GM23338 (cell line): Measurements from ENCODE around the gene HTR1D.

Source experiments
- CREB1 ChIP-seq: fragments of 250-450 bp; sonication (Bioruptor Pico); IDR thresholded peaks from 2 replicates; pipeline ENCODE4 v1.5.0; 2020; ENCODE audit warnings: low read depth, mild to moderate bottlenecking, moderate library complexity
- CTCF ChIP-seq, 2 experiments: fragments of 200-600 bp in 1 of 2; sonication (generic) in 1 of 2; conservative IDR thresholded peaks; 2 replicates each; pipeline versions ENCODE4 v1.5.1 to v1.6.1; 2016 to 2017; ENCODE audit warnings: antibody characterized with exemption in 2 of 2, low read depth in 2 of 2, mild to moderate bottlenecking in 2 of 2, moderate library complexity in 1 of 2
- ETS1 ChIP-seq: IDR thresholded peaks from 2 replicates; pipeline ENCODE4 v1.6.1; 2016; ENCODE audit warnings: antibody characterized with exemption
- EZH2 ChIP-seq: fragments of 200-600 bp; sonication (generic); IDR thresholded peaks from one replicate; pipeline ENCODE4 v1.8.0; 2017; ENCODE audit warnings: antibody characterized with exemption, mild to moderate bottlenecking, low read depth; ENCODE audit not compliant: unreplicated experiment
- EZH2phosphoT487 ChIP-seq: fragments of 200-600 bp; sonication (generic); IDR thresholded peaks from one replicate; pipeline ENCODE4 v1.8.1; 2018; ENCODE audit warnings: antibody characterized with exemption; ENCODE audit not compliant: unreplicated experiment
- JUNB ChIP-seq: IDR thresholded peaks from one replicate; pipeline ENCODE4 v1.6.1; 2016; ENCODE audit warnings: antibody characterized with exemption; ENCODE audit not compliant: unreplicated experiment
- NANOG ChIP-seq: IDR thresholded peaks from 2 replicates; pipeline ENCODE4 v1.6.1; 2016; ENCODE audit warnings: antibody characterized with exemption, borderline replicate concordance
- POLR2AphosphoS5 ChIP-seq: IDR thresholded peaks from 2 replicates; pipeline ENCODE4 v1.6.1; 2016; ENCODE audit warnings: antibody characterized with exemption, low read depth
- REST ChIP-seq: IDR thresholded peaks from one replicate; pipeline ENCODE4 v1.6.1; 2018; ENCODE audit warnings: antibody characterized with exemption; ENCODE audit not compliant: unreplicated experiment
- ZNF114 ChIP-seq: fragments of 250-450 bp; sonication (Bioruptor Pico); IDR thresholded peaks from 2 replicates; pipeline ENCODE4 v1.5.0; 2020; ENCODE audit warnings: mild to moderate bottlenecking, moderate library complexity
- ZNF331 ChIP-seq: fragments of 250-450 bp; sonication (Bioruptor Pico); IDR thresholded peaks from 2 replicates; pipeline ENCODE4 v1.5.0; 2020; ENCODE audit warnings: low read depth, mild to moderate bottlenecking, moderate library complexity

- TF ChIP-seq EZH2phosphoT487 (no peak), CTCF (conservative IDR thresholded peaks at IDR 0.05; ENCODE audit: low read depth in 2 of 2) (no peak), POLR2AphosphoS5 (no peak), REST (no peak), EZH2 (no peak), JUNB (no peak), ZNF331 (CRISPR knock-in tag) (no peak), ETS1 (no peak), CREB1 (CRISPR knock-in tag) (no peak), NANOG (no peak), ZNF114 (CRISPR knock-in tag) (no peak)
These were observed 64.2 kb downstream of the HTR1D start for GRCh38 chr1:23152966-23153684.
